T-helper 2 cell treated with Interferon-gamma antibody and Interleukin-4, amounts not matched to agents 100 ng/mL and 5 ng/mL, for 36 hours (primary cell): ENCODE data around the gene GPX3. TPM values are rescaled to one million over a fixed set of nuclear protein-coding genes. Genes with fewer than 3 reads are reported as not detected.

Source experiments
- intact Hi-C: fragments of 100-400 bp; cut with micrococcal nuclease; formaldehyde crosslinking; loops from one replicate; pipeline ENCODE4 v1.15.1; 2023
- total RNA-seq: library from RNA; stranded (reverse); gene quantifications from 2 replicates; pipeline ENCODE4 v1.2.3, GENCODE V29; 2022

The GPX3 gene
- total RNA-seq, 1 donor from 2014 or later, result not detected

DNA sequence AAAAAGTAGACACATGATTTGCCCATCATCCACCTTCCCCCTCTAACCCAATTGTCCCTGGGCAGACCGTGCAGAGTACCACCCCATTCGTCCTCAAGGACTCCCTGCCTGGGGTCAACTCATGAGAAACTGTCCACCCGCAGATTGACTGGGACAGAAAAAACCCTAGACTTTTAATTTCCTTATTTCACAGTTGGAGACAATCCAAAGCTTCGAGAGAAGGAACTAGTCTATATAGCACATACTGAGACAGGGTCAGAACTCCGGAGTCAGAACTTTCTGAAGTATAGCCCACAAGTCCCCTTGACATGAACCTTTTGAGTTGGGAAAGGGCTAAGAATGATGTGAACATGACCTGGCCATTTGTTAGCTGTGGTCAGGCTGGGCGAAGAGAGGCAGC, 7.5 kb upstream of the GPX3 start:
- intact Hi-C loops, result no loop called here

GRCh38 chr5:151014680-151015343, 5.6 kb upstream of the GPX3 start:
- intact Hi-C loops, result no loop called here

DNA sequence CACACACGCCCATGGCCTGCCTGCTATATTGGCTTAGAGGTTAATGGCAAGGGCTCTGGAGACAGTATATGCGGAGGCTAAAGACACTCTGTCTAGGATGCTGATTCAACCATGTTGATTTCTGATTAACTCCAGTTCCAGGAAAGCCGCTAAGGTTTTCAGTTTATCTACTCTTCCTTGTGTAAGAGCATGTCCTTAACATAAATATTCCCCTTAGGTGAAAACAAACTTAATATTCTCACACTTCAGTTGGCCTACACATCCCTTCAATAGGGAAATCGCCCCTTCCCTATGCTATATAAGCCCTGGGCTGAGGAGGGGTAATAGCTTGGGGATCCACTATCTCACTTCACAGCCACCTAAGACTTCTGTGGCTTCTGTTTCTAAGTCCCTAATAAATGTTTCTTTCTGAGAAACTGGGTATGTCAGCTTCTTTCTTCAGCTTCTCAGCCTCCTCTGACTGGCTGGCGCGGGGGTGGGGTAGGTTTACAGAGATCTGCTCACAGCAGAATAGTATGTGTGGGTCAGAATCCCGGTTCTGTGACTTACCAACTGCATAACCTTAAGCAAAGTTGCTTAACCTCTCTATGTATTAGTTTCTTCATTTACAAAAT, 4.3 kb upstream of the GPX3 start:
- intact Hi-C loops, result no loop called here

- intact Hi-C loops, result no loop called here
Observed at GRCh38 chr5:151016700-151017099, 3.7 kb upstream of the GPX3 start.

DNA sequence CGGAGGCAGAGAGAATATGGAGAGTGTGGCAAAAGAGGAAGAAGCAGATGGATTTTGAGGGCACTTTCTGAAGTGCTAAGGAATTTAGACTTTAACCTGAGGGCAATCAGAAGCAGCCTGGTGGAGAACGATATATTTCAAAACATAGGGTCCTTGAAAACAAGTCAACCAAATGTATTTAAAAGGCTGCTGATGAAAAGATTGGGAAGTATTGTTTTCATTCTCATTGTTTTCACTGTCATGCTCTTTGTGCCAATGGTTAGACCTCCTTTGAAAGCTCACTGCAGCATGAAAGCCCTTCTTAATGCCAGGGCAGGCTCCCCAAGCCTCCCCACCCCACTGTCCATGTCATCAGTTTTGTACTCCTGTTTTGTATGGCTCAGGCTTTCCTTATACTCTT, 2.5 kb upstream of the GPX3 start:
- intact Hi-C loops, result no loop called here

DNA sequence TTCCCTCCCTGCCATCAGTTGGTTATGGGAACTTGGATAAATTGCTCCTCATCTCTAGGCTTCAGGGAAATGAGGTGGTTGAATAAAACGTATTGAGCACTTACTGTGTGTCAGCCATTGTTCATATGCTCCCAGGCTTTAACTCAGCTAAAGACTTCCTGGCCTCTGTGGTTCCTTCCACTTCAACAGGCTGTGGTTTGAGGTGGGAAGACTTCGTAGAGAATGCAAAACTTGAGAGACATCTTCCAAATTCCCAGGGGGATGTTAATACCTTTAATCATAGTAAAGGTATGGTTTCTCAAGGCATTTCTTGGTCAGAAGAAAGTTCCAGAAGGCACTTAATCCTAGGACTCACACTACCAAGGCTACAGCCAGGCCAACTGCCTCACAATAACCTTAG, 1.5 kb upstream of the GPX3 start:
- intact Hi-C loops, result no loop called here

DNA sequence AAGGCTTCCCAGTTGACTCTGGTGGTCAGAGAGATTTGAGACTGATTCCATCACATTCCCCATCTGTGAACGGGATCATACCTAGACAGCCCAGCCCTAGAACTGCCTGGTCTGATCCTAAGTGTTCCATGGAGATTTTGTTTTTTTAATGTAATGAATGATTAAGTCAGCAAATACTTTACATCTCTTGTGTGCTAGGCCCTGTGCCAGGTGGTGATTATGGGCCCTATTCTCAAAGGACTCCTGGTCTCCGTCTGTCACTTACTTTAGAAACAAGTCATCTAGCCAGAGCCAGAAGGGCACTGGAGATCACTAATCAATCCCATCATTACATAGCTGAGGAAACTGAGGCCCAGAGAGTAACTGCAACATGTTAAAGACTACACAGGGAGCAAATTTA, 1.1 kb upstream of the GPX3 start:
- intact Hi-C loops, result no loop called here

DNA sequence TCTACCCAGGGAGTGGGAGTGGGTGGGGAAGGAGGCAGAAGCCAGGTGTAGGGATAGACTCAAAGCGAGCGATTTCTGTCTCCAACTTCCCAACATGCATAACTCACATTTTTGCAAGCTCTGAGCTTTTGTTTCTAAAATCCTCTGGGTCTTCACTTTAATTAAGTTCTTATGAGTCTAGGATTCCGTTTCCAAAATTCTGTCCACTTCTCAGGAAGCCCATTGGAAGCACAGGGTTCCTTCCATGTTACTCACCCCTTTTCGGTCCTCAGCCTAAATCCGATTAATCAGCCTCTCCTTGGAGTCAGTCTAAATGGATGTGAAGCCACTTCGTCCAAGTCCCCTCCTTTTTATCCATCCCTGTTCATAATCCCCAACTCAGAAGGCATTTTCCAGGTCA, 1.4 kb downstream of the GPX3 start:
- intact Hi-C loops, result no loop called here

GRCh38 chr5:151022511-151023018, 2.2 kb downstream of the GPX3 start:
- intact Hi-C loops, result no loop called here

DNA sequence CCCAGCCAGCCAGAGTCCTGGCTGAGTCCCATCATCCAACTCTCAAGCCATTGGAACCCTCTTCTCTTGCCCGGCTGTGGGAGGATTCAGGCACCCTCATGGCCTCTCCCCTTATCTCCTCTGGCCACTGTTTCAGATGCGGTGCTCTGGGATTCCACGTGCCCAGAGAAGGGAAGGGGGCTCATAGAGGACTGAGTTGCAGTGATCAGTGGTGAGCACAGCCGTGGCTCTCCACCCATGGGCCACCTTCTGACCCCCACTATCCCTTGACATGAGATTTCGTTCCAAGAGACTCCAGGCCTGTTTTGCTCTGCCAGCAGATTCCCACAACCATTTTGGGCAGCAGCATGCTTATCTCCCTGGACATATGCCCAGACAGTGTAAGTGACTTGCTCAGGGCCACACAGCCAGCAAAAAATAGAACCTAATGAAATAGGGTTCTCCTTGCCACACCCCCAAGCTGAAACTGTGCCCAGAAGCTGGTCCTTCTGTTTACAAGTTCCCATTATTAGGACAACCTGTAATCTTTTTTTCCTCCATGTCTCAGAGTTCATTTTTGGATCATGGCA, 2.7 kb downstream of the GPX3 start:
- intact Hi-C loops, result no loop called here

DNA sequence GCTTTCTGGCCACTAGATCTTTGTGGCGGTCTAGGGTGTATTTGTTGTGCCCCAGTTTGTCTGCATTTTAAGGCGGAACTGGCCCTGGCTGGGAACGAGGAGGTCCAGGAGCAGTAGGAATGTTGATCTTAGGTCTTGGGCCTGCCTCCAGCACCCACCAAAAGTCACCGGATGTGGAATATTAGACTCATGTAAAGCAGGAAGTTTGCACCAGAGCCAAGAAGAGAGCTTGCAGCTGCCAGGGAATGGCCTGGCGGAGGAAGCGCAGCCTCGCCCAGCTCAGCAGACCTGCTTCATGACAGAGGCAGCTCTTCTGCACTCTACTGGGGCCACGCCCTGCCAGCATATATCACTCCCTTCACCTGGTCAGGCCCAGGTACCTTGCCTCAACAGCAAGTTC, 3.3 kb downstream of the GPX3 start:
- intact Hi-C loops, result no loop called here

GRCh38 chr5:151024440-151025249, 4.3 kb downstream of the GPX3 start:
- intact Hi-C loops, result no loop called here

GRCh38 chr5:151025250-151025606, 4.8 kb downstream of the GPX3 start:
- intact Hi-C loops, result no loop called here

GRCh38 chr5:151026088-151026487, 5.7 kb downstream of the GPX3 start:
- intact Hi-C loops, result no loop called here

DNA sequence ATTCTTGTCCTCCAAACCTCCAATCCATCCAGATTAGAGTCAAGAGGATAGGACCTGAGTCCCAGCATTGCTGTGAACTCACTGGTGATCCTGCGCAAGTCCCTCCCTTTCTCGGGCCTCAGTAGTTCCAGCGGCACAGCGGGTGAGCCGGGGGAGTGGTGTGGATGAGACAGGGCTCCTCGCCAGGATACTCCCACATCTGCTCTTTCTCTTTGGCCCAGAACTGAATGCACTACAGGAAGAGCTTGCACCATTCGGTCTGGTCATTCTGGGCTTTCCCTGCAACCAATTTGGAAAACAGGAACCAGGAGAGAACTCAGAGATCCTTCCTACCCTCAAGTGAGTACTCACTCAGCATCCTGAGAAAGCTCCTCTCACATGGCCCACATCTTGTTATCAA, 6.3 kb downstream of the GPX3 start:
- intact Hi-C loops, result no loop called here

GRCh38 chr5:151027961-151028479, 7.6 kb downstream of the GPX3 start:
- intact Hi-C loops, result no loop called here

DNA sequence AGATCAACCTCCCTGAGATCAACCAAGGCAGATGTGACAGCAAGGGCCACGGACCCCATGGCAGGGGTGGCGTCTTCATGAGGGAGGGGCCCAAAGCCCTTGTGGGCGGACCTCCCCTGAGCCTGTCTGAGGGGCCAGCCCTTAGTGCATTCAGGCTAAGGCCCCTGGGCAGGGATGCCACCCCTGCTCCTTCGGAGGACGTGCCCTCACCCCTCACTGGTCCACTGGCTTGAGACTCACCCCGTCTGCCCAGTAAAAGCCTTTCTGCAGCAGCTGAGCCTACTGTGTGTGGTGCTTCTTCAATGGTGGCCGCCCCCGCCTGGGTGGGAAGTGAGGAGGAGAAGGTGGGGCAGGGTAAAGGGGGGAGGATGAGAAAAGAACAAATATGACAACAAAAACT, 8.3 kb downstream of the GPX3 start:
- intact Hi-C loops, result no loop called here

DNA sequence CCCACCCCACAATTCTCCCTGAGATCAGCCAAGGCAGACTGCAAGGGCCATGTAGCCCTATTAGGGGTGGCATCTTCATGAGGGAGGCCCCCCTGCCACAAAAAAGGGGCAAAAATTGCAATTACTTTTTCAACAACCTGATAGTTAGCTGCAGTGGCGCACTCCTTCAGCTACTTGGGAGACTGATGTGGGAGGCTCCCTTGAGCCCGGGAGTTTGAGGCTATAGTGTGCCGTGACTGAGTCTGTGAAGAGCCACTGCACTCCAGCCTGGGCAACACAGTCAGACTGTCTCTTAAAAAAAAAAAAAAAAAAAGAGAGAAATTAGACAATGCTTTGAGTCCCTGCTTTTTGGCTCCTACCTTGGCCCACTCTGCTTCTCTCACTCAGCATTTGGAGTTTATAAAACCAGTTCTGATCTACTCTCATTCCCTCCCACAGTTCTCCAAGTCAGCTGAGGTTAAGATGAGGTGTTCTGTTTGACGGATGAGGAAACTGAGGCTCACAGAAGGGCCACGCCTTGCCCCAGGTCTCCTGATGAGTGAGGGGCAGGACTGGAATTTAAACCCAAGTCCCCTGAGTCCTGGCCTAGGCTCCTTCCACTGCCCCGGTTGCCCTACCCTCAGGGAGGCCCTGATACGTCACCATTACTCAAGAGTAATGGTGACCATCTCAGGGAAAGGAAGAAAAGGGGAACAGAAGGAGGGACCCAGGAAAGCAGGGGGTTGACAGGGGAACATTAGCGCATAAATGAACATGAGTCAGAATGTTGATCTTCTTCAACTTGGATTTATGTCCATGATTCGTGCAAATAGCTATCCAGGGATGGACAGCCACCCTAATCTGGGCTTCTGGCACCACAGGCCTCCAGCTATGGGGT, 9.0 kb downstream of the GPX3 start:
- intact Hi-C loops, result no loop called here

DNA sequence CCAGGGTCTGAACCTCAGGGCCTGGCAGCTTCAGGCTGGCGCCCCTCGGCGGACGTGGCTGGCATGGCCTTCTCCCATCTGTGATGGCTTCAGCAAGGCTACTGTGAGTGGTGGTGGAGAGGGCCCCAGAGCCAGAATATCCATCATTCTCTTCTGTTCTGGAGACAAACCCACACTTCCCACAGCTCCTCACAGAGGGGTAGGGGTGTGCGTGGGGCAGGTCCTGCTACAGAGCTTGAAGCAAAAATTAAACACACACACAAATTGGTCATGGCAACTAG, 9.6 kb downstream of the GPX3 start:
- intact Hi-C loops, result no loop called here

DNA sequence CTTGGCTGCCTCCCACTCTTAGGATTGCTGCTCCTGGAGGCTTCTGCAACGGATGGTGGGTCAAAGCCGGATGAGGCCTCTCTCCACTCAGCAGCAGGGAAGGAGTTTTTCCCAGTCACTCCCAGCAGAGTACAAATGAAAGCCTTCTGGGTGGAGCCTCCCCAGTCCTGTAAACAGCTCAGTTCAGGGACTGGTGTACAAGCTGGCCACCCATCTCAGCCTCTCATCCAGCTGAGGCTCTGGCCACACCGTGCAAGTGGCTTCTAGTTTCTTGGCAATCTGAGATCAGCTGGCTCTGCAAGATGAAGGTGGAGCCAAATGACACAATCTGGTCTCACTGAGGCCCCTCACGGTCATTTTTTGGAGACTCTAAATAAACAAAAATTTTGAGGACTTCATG, 10.0 kb downstream of the GPX3 start:
- intact Hi-C loops, result no loop called here

DNA sequence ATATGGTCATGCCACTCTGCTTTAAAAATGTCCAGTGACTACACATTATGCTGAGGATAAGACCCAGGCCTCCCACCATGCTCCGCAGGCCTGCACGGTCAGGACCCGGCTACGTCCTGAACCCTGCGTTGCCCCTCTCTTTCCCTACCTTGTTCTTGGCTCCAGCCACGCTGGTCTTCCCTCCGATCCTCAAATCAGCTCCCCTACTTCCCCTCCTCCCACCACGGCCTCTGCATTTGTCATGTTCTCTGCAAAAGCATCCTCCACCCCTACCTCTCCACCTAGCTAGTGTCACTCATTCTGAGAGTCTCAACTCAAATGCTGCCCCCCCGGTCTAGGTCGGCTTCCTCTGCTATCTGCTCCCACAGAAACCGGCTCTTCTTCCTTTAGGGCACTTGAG, 11.2 kb downstream of the GPX3 start:
- intact Hi-C loops, result no loop called here
